HG02885 (cell line): ENCODE results near the gene TRAF7.

Experiments used
- ATAC-seq: cut with Tn5 transposase; IDR thresholded peaks from one replicate; pipeline ENCODE4 v1.9.1; 2021; ENCODE audit warnings: mild to moderate bottlenecking; ENCODE audit not compliant: unreplicated experiment, poor library complexity

The TRAF7 gene

DNA sequence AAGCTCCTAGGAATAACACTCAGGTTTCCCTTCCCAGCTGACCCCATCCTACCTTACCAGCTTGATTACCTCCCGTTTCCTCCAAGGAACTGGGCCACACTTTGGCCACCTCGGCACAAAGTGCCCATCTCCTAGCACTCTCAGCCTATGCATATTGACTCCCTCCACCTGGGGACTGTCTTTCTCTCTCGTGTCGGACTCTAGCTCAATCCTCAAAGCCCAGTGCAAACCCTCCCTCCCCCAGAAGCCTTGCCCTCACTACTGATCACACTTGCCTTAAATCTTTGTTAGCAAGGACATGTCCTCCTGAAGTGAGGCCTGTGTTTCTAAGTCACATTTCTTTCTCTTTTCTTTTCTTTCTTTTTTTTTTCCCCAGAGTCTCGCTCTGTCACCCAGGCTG, 9.7 kb upstream of the TRAF7 start:
- no peak for ATAC-seq

DNA sequence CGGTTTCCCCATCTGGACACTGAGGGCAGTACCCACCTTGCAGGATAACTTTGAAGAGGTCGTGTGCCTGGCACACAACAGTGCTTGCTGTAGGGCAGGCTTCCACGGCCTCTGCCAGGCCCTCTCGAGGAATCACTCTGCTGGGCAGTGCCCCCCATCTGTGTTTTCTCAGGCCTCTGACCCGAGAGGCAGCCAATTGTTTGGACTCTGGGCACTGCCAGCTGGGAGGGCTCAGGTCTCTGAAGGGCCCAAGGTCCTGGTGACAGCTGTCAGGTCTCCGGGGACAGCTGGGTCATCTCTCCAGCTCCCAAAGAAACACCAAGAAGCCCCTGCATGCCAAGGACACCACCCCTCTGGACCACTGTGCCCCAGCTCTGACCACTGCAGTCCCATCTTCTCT, 8.2 kb upstream of the TRAF7 start:
- ATAC-seq: no peak

DNA sequence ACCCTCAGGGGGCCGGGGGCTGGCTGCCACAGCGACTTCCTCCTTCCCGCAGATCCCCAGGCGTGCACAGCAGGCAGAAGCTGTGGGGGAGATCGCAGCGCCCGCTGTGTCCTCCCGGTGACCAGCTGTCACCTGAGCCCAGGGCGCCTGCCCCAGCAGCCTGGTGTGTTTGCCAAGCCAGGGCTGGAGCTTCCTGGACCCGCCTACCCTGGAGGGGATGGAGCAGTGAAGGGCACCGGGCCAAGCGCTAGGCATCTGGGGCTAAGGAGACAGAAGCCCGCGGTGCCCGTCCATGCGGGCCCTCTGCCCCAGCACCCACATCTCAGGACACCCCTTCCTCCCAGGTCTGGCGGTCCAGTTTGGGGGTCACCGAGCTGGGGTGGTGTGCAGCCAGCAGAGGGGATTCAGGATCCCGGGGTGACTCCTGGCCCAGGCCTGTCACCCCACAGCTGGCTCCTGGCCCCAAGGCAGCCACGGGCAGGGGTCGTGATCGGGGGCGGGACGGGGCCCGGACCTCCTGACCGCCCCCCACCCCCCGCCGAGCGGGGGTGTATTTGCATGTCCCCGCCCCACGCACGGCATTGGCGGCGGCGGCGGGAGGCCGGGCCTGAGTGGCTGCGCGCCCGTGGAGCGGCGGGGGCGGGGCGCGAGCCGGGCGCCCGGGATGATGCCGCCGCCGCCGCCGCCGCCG, 7.5 kb upstream of the TRAF7 start, which contains the start of gene RAB26:
Gene RAB26, plus strand, starts transcription at position 645 of the 691 bp plus-strand sequence. CDS start 159 bp downstream, outside the sequence.
- no peak for ATAC-seq

DNA sequence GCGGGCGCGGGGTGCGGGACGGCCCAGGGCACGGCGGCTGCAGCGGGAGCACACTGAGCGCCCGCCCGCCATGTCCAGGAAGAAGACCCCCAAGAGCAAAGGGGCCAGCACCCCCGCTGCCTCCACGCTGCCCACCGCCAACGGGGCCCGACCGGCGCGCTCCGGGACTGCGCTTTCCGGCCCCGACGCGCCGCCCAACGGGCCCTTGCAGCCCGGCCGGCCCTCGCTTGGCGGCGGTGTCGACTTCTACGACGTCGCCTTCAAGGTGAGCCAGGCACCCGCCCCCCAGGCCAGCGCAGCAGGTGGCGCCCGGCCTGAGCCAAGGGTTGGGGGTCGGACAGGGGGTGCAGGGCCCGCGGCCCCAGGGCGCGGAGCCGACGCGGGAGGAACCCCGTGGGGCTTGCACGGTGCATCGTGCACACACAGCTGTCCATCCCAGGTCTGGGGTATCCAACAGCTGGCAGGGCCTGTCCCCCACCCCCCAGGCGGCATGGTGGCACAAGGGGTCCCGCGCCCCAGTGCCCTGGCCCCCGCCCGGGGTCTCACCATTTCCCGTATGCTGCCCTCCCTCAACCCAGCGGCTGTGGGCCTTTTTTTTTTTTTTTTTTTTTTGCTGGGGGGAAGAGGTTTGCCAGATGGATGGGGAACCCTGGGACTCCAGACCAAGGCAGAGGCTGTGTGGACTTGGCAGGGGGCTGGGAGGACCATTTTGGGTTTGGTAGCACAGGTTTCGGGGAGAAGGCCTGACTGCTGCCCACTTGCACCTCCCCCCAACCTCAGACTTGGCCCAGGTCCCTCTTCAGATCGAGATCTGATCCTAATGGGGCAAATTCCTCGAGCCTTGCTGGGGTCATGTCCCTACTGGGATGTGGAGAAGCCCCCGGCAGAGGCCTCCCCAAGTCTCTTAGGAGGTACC, 6.6 kb upstream of the TRAF7 start:
- no peak for ATAC-seq

DNA sequence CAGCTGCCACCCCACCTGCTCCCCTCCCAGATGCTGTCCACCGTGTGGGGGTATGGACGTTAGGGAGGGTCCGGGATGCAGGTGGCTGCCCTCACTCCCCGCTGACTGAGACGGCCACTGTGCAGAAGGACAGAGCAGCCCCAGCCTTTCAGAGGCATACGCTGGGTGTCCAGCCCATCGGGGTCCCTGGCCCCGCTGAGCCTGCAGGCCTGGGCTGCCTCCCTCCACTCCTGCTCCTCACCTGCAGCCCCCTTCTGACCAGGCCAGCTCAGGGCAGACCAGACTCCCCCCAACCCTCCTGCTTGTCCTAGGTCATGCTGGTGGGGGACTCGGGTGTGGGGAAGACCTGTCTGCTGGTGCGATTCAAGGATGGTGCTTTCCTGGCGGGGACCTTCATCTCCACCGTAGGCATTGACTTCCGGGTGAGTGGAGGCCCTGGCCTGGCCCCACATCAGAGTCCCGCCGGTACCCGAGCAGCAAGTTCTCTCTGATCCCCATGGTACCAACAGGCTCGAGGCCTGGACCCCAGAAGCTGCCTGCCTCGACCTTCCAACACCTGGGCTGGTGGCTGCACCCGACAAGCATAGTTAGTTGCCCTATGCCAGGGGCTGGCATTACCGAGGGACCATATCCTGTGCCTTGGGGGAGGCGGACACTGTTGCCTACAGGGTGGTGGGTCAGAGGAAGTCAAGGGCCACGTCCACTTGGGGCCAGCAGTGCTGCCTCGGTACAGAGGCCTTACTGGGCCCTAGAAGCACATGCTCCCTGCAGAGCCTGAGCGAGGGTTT, 5.8 kb upstream of the TRAF7 start:
- no peak for ATAC-seq

DNA sequence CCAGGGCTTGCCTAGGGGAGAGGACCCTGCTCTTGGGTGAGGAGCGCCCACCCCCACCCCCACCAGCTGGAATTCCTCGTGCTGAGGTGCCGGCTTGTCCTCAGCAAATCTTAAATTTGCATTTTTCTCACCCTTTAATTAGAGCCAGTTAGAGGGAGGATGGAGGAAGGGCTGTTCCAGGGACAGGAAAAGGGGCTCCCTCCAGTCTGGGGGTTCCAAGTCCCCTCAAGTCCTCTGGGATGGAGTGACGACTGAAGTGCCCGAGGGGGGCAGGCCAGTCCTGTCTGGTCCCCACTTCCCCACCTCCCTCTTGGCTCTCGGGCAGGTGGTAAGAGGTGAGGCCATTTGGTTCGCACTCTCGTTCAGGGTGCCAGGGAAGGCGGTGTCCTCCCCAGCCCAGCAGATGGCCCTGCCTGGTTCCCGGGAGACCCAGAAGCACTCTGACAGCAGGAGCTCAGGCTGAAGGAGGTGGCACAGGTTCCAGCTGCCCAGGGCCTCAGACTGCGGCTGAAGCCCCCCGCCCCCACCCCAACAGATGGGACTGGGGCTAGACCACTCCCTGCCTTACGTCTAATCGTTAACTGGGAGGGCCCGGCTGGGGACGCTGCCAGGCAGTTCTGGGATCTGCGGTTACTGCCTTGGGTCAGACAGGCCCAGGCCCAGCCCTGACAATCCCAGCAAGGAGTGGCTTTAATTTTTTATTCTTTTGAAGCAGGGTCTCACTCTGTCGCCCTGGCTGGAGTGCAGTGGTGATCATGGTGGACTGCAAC, 5.0 kb upstream of the TRAF7 start:
- no peak for ATAC-seq

DNA sequence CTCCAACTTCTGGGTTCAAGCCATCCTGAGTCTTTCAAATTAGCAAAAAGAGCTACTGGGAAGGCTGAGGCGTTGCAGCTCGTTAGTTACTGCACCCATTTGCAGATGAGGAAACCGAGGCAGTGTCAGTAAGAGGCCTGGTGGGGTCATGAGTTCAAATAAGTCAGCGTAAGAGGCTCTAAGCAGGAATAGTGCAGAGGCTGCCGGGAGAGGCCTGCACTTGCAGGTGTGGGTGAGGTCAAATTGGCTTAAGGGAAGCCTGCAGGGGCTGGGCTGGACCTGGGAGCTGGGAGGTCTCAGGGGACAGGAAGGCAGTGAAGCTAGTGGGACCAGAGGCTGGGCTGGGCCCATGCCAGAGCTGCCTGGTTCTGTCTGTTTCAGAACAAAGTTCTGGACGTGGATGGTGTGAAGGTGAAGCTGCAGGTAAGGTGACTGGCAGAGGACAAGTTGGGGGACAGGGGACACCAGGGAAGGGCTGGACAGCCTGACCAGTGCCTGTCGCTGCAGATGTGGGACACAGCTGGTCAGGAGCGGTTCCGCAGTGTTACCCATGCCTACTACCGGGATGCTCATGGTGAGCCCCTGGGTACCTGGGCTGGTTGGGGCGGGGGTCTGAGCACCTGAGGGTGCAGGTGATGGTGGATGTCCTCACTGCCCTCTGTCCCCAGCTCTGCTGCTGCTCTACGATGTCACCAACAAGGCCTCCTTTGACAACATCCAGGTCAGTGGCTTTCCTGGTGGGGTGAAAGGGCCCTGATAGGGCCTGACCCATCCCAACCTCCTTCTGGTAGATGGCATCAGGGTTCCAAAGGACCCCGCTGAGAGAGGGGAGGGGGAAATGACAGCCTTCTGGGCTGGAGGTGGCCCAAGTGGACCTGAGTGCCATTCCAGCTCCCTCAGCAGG, 4.1 kb upstream of the TRAF7 start:
- no peak for ATAC-seq

DNA sequence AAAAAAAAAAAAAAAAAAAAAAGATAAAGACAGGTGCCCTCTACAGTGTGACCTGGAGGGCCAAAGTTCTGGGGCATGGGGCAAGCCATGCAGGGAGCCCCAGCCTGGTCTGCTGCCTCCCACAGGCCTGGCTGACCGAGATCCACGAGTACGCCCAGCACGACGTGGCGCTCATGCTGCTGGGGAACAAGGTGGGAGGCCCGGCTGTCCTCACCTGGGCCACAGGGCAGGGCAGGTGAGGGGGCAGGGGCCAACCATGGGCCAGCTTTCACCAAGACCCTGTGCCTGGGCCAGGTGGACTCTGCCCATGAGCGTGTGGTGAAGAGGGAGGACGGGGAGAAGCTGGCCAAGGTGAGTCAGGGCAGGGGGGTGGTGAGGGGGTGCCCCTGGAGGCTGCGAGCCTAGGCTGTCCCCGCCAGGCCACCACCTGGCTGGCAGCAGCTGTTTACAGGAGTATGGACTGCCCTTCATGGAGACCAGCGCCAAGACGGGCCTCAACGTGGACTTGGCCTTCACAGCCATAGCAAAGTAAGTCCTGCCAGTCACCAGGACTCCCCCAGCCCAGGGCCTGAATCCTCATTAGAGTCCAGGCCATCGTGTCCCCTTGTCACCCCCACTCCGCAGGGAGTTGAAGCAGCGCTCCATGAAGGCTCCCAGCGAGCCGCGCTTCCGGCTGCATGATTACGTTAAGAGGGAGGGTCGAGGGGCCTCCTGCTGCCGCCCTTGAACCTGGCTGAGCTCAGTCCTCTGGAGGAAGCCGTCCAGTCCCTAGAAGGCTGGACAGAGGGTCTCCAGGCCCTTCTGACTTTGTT, 2.7 kb upstream of the TRAF7 start:
- ATAC-seq: no peak

DNA sequence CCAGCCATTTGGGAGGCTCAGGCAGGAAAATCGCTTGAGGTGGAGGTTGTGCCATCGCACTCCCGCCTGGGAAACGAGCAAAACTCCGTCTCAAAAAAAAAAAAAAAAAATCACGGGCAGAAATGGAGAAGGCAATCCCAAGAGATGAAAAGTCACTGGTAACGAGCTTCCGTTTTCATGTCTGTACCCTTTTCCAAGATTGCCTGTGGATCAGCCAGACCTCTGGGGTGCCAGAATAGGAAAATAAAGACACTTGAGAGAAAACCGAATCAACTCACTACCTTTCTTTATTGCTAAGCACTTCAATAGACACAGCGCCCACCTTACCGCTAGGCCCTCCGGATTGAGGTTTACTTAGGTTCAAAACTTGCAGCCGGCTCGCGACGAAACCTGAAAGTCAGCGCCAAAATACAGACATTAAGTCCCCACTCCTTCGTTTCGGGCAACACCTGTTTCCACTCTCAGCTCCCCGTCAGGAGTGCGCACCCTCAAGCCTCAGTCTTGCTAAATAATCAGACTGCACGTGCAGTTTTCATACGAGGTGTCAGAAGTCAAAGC, 970 bp upstream of the TRAF7 start:
- ATAC-seq: no peak

DNA sequence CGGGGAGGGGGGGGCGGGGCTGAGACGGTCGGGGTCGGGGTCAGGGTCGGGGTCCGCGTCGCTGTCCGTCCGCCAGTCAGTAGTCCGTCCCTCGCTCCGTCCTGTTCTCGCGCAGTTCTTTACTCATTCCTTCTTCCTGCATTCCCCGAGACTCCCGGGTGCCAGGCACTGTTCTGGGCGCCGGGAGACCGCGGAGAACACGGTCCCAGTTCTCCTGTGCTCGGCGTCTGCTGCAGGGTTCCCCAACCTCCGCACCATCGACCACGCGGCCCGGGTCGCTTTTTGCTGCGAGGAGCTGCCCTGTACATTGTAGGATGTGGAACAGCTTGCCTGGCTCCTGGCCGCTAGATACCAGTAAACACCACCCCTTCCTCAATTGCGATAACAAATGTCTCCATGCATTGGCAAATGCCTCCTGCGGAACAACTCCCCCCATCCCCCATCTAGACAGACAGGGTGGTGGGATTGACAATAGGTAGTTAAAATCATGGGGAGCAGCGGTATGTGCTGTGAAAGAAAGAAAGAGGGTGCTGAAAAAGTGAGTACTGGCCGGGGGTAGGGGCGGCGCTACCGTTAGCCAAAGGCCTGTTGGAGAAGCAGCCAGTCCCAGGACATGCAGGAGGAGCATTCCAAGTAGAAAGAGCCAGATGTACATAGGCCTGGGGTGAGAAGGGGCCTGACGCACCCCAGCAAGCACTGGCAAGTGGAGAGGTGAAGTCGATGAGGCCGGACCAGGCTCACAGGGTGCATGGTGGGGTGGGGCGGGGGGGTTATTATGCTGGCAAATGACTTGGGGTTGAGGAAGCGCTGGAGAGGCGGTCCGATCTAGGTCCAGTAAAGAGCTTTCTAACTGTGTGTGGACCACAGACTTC, 631 bp downstream of the TRAF7 start:
- no peak for ATAC-seq

DNA sequence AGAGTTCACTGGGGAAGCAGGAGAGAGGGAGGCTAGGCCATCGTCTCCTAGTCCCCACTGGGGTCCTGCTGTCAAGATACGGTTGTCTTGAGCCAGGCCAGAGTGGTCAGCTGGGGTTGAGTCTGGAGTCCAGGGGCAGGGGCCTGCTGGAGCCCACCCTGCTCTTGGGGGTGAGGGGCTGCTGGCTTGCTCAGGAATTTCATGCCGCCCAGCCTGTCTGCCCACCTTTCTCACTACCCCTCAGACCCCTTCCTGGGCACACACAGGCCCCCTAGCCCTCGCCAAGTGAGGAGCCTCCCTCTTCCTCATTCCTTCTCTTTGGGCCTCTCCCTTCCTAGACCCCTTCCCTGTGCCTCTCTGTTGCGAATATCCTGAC, 1.3 kb downstream of the TRAF7 start:
- no peak for ATAC-seq

DNA sequence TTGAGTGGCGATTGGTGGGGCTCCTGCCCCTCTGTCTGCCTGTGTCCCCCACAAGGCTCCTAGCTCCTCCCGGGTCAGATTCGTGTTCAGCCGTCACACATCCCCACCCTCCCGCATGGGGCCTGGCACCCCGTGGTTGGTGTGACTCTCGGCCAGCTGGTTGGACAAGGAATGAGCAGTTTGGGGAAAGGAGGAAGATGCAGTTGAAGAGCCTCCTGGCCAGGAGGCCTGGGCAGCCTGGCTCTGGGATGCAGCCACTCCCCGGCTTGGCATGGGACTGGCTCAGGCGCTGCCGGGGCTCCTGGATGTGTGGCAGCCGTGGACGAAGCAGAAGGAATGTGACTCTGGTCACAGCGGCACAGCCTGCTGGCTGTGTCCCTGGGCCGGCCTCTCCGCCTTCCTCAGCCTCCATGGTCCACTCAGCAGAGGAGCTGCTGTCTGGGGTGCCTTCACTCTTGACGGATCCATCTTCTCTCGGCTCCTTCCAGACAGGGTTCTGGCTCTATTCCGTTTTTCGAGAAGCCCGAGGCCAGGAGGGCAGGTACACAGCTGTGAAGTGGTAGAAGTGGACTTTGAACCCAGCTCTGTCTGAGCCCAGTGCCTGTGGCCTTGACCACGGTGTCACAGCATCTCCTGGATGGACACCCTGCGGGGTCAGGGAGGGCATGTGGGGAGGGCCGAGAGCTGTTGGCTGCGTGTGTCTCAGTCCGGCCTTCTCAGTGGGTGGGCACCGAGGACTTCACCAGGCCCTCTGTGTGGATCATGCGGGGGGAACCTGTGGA, 2.1 kb downstream of the TRAF7 start:
- no peak for ATAC-seq

DNA sequence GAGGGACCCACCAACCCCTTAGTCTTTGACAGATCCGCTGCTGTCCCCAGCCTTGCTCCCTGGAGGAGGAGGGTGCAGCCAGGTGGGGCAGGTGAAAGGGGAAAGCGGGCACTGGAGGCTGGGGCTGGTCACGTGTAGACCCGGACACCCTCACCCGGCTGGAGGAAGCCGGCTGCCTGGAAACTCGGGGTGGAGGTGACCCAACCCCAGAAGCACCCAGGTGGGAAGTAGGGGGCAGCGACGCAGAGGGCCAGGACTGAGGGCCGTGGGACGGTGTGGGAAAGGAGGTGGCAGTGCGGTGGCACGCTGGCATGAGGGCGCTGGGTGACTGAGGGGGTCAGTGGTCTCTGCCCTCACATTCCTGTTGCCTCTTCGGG, 2.7 kb downstream of the TRAF7 start:
- ATAC-seq: no peak

DNA sequence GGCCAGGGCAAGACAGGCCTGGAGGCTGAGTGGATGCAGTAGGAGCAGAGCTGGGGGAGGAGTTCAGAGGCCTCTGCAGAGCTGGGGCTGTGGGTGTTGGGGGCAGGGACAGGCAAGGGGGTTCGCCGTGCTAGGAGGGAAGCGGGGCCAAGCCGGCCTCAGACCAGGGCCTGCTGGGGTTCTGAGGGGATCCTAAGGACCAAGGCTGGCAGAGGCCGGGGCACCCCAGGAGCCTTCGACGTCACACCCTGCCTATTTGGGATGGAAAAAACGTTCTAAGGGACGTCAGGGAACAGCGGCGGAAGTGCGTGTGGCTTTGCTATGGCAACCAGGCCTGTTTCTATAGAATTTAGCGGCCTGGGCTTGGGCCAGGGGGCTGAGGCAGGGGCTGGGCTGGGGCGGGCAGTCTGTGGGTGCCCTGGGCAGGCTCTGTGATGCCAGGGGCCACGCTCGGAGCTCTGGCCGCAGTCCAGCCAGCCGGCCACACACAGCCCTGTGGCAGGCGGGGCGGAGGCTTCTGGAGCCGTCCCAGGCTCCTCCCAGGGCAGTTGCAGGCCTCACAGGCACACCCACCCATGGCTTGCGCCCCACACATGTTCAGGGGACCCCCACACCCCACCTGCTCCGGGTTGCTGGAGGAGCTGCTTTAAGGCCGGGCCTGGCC, 3.7 kb downstream of the TRAF7 start:
- ATAC-seq: no peak

DNA sequence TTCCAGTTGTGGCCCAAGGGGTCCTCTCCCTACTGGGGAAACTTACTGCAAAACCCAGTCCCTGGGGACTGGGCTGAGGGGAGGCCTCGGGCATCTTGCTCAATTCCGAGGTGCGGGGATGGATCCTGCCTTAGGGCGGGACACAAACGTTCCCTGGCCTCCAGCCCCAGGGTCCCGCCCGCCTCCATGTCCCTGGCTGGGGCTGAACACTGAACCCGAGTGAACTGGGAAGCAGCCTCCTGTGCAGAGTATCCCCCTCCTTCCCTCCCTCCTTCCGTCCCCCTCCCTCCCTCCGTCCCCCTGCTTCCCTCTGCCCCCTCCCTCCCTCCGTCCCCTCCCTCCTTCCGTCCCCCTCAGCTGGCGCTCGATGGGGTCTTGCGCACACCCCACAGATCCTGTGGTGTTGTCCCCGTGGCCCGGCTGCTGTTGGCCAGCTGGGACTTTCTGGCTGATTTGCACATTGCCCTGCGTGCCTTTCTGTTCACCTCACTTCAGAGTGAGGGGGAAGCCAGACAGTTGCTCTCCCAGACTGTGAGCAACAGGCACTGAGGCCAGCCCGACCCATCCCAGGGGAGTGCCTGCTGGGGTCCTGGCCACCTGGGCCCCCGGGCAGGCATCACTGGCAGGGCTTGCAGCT, 5.5 kb downstream of the TRAF7 start:
- peak; percentile 37 for ATAC-seq
